GM21528 (cell line): Measurements from ENCODE around the gene NFKBIZ.

ENCODE experiments used
- ATAC-seq: cut with Tn5 transposase; IDR thresholded peaks from one replicate; pipeline ENCODE4 v1.9.1; 2021; ENCODE audit warnings: mild to moderate bottlenecking, moderate library complexity; ENCODE audit not compliant: unreplicated experiment, low FRiP score

The NFKBIZ gene

GRCh38 chr3:101824702-101825101 lies 24.6 kb upstream of the NFKBIZ start:
- ATAC-seq: no peak

- ATAC-seq: no peak
These were observed 23.3 kb upstream of the NFKBIZ start for GRCh38 chr3:101825904-101826445.

GRCh38 chr3:101827211-101828174 lies 21.8 kb upstream of the NFKBIZ start:
- peak; percentile 89 for ATAC-seq

GRCh38 chr3:101828276-101828675 lies 21.0 kb upstream of the NFKBIZ start:
- no peak for ATAC-seq

GRCh38 chr3:101828691-101829436 lies 20.4 kb upstream of the NFKBIZ start:
- ATAC-seq: peak; percentile 47

DNA sequence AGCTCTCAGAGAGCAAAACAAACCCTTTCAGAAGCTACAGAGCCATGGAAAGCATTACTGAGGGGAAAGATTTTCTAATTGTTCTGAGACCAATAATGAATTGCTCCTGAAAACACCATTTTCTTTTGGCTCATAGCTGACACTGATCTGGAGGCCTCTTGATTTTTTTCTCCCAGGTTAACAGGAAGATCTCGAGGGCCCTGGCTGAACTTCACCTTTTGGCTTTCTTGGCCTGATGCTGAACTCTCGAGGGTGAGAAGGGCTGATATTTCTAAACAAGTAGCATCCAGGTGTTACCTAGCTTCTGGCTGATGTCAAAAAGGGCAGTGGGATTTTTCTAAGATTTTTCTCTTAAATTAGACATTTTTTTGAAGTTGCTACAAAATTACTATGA lies 19.9 kb upstream of the NFKBIZ start:
- ATAC-seq: peak; percentile 9

GRCh38 chr3:101829874-101830273 lies 19.4 kb upstream of the NFKBIZ start:
- ATAC-seq: no peak

DNA sequence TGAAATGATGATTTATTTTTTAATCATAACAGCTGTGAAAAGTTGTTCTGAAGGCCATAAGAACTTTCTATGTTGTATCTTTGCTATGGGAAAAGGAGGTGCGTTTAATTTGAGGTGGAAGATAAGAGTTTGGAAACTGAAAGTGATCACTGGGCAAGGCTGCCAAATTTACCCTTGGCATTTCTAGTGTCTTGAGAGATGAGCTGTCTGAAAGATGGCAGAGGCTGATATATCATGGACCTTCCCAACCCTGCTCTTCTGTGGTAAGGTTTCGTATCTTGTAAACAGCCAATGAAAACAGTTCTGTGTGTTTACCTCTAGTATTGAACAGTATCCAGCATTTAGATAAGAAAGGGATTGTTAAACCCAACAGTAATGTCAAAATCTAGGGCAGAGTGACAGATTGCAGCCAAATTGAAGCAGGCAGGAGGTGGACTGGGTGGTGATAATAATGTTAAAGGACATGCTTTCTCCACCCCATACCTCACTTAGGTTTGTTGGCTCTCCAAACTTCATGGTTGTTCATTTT lies 15.8 kb upstream of the NFKBIZ start:
- no peak for ATAC-seq

- ATAC-seq: no peak
These were observed 13.6 kb upstream of the NFKBIZ start for GRCh38 chr3:101835676-101836075.

- no peak for ATAC-seq
These were observed 13.2 kb upstream of the NFKBIZ start for GRCh38 chr3:101836160-101836559.

DNA sequence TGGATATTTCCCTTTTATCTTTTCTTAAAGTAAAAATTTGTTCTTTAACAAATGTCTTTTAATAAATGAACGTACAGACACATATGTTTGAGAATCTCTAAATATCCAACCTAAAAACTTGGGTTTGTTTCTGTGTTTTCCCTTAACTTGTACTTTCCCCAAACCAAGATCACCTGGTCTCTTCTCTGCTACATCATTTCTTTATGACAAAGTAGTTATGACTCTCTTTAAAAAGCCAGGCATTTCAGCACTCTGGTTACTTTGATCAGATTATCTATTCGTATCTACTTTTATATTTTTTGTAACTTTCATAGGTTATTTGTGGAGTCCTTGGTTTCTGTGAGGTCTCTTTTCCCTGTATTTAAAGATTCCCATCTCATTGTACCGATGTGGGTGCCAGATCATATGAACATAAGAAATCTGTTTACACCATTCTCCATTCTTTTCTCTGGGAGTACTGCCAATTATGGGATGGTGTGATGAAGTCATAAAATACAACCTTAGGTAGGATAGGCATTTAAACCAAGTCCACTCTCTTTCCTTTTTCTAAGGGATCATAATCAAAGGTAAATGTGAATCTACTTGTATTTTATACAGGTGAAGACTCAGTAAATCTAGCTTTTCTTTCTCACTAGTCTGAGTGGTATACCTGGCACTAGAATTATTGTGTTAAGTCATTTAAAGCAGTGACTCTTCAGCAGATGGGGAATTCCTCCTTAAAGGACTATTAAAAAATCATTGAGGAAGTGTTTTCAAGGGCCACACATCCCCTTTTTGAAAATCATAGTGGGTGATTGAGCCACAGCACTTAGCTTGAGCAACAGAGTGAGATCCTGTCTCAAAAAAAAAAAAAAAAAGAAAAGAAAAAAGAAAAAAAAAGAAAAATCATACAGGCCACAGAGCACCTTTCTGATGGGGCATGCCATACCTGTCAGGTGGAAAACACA lies 12.4 kb upstream of the NFKBIZ start:
- ATAC-seq: no peak

DNA sequence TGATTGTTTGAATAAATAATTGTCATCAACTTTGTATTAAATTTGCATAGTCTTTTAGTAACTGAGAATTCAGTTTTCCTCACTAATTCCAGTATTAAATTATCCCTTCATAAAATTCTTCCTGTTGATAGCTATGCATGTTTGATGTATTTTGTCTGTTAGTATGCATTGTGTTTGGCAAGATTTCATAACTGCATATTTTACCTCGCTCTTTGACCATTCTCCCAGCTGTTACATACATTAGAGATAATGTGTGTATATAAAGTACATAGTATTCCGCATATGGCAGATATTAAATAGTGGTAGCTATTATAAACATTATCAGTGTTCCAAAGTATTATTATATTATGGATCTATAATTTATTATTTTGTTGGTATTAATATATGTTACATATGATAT lies 10.6 kb upstream of the NFKBIZ start:
- ATAC-seq: no peak

DNA sequence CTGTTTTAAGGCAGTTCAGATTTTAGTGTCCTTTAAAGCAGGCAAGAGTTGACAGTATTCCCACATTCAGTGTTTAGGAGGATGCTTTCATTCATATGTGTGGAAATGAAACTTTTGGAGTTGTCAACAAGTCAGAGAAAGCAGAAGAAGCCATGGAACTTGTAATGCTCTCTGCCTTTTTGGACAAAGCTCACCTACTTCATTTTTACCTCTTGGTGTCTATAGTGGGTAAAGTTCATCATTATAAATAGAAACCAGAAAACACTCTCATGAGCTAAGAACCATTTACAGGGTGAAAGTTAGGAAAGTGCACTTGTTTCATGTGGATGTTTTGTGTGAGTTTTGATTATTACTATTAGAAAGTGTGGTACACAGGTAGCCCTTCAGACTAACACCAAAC lies 9.2 kb upstream of the NFKBIZ start:
- no peak for ATAC-seq

GRCh38 chr3:101842245-101842934 lies 6.9 kb upstream of the NFKBIZ start:
- ATAC-seq: no peak

GRCh38 chr3:101842935-101843330 lies 6.4 kb upstream of the NFKBIZ start:
- no peak for ATAC-seq

DNA sequence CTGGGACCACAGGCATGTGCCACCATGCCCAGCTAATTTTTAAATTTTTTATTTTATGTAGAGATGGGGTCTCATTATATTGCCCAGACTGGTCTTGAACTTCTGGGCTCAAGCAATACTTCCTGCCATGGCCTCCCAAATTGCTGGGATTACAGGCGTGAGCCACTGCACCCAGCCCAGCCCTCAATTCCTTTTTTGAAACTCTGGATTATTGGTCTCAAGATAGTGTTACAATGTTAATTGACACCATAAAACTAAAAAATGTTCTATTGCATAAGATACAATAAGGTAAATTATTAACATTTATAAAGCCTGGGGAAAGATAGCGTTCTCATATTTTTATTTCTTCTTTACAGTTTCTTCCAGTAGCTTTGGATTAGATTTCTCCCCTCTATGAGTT lies 3.9 kb upstream of the NFKBIZ start:
- ATAC-seq: no peak

DNA sequence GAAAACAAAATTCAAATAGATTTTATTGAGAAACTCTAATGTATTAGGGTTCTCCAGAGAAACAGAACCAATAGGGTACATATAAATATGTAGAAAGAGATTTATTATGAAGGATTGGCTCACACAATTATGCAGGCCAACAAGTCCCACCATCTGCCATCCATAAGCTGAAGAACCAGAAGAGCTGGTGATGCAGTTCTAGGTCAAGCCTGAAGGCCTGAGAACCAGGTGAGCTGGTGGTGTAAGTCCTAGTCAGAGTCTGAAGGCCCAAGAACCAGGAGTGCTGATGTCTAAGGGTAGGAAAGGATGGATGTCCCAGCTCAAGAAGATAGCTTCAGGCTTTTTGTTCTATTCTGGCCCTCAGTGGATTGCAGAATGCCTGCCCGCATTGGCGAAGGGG lies 2.6 kb upstream of the NFKBIZ start:
- no peak for ATAC-seq

GRCh38 chr3:101847328-101847727 lies 2.0 kb upstream of the NFKBIZ start:
- ATAC-seq: no peak

- ATAC-seq: no peak
These were observed 988 bp upstream of the NFKBIZ start for GRCh38 chr3:101848326-101848725.
